Endothelial cell of hepatic sinusoid (primary cell): Measurements from ENCODE around the gene COL18A1.
"Not testable (repeated sequence)": the region's sequence is repeated elsewhere in the genome, so short reads cannot be mapped to it uniquely, and the experiment has no call there.

ENCODE experiments used
- in situ Hi-C: cut with HindIII; loops from 2 replicates; pipeline ENCODE4 v1.10.0; 2017; ENCODE audit warnings: low sequenced_read_pairs

Gene COL18A1

GRCh38 chr21:45529785-45530422 lies 124.9 kb downstream of the COL18A1 start:
- in situ Hi-C loops = no loop called here

GRCh38 chr21:45530423-45531113 lies 125.6 kb downstream of the COL18A1 start:
- in situ Hi-C loops = no loop called here

DNA sequence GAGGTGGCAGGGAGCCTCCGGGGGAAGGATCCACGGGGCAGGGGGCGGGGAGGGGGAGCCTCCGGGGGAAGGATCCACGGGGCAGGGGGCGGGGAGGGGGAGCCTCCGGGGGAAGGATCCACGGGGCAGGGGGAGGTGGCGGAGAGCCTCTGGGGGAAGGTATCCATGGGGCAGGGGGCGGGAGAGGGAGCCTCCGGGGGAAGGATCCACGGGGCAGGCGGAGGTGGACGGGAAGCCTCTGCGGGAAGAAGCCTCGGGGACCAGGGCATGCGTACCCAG lies 126.1 kb downstream of the COL18A1 start:
- in situ Hi-C loops = not testable (repeated sequence)

DNA sequence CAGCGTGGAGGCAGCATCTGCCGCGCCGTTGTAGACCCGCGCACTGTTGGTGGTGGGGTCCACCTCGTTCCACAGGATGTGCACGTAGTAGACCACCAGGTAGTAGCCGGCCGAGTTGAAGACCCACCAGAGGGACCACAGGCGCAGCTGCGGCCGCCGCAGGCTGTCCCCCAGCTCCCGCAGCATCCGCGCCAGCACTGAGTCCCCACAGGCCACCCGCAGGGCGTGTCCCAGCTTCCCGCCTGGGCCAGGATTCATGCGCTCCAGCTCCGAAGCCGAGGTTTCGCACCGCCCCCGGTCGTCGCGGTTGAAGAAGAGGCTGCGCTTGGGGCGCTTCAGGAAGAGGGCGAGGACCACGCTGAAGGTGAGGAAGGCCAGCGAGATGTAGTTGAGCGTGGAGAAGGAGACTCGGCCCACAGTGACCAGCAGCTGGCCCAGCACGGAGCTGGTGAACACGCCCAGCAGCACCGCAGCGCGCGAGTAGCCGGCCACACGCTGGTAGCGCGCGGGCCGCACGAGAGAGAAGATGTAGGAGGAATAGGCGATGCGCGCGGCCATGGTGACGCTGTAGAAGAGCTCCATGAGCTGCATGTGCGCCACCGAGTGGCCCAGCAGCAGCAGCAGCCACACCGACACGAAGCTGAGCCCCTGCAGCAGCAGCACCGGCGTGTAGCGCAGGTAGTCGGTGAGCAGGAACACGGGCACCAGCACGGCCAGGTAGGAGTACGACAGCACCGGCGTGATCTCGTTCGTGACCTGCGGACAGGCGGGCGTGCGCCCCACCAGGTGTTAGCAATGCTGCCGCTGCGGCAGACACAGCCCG lies 126.6 kb downstream of the COL18A1 start:
- in situ Hi-C loops = no loop called here

GRCh38 chr21:45532826-45533360 lies 127.9 kb downstream of the COL18A1 start:
- in situ Hi-C loops = no loop called here

- in situ Hi-C loops = no loop called here
These were observed 128.4 kb downstream of the COL18A1 start for GRCh38 chr21:45533361-45533845.

GRCh38 chr21:45533846-45534635 lies 129.1 kb downstream of the COL18A1 start:
- in situ Hi-C loops = no loop called here

DNA sequence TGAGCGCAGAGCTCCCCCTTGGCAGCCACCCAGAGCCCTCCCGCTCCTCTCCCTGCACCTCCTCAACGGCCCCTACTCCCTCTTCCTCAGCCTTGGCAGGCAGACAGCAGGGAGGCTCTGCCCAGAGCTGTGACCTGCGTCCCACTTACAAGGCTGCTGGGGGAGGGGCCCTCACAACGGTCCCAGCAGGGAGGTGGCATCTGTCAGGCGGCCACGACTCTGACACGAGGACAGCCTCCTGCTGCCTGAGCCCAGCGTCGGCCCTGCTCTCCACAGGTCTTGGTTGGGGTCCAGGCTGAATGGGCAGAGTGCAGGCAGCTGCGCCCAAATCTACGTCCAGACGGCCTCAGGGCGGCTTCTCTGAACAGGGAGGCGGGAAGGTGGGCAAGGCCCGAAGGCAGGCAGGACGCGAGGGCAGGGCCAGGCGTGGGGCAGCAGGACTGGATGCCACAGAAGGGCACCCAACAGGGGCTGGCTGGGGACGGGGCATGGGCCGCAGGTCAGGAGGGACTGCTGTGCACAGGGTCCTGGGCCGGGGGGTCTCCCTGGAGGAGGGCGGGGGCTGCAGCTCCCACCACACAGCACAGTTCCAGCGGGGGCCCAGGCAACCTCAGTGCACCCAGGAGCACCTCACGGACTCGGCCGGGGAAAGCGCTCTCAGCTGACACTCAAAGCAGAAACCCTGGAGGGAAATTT lies 129.8 kb downstream of the COL18A1 start:
- in situ Hi-C loops = no loop called here

DNA sequence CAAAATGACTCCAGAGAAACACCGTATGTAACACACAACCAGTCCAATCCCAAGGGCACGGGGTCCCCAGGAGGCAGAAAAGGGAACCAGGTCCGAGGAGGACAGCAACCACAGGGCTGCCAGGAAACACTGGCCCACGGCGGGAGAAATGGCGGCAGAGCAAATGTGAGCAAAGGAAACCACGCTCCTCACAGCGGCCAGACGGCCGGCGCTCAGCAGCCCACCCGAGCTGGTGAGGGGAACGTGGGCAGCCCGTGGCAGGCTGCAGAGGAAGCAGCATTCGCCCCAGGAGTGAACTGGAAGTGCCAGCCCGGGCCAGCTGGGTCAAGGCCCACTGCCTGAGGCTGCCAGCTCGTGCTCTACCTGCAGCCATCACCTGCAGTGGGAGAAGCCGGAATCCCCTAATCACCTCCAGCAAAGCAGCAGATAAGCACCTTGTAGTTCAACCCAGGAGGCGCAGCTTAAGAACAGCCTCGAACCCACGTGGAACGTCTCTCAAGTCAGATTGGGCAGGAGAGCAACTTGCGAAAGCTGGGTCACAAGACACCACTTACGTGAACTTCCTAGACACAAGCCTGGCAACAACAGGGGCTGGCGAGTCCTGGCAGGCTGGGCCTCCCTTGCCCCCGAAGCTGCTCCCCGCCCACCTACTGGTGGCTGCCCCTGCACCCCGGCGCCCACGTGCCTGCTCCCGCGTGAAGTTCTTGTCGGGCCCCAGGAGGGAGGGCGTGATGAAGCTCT lies 130.5 kb downstream of the COL18A1 start:
- in situ Hi-C loops = no loop called here

DNA sequence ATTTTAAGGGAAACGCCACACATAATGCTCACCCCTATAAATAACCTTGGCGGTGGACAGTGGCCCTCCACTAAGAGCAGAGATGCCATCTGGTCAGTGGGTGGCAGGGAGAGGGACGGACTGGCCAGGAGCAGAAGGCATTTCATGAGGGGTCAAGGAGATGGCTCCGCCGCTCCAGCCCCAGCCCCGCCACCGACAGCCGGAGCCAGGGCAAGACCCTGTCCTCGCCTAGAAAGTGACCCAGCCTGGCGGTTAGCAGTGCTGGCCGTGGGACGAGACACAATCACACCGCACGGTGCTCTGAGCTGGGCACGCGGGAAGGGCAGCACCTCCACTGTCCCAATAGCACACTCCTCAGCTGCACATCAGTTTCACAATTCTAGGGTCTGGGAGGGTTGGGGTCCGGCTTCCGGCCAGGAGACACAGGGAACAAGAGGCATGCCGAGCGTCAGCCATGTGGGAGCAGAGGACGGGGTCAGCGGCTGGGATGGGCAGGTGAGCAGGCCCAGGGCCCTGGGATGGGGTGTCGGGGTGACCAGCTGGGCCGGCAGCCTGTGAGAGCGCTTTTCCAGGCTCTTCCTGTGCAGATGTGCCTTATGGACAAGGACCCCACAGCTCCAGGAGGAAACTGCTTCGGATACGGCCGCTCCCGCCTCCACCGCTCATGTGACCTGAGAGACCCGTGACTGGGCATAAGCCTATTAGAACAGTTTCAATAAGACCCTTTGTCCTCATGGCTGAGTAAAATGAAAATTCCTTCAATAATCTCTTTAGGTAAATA lies 131.5 kb downstream of the COL18A1 start:
- in situ Hi-C loops = no loop called here

DNA sequence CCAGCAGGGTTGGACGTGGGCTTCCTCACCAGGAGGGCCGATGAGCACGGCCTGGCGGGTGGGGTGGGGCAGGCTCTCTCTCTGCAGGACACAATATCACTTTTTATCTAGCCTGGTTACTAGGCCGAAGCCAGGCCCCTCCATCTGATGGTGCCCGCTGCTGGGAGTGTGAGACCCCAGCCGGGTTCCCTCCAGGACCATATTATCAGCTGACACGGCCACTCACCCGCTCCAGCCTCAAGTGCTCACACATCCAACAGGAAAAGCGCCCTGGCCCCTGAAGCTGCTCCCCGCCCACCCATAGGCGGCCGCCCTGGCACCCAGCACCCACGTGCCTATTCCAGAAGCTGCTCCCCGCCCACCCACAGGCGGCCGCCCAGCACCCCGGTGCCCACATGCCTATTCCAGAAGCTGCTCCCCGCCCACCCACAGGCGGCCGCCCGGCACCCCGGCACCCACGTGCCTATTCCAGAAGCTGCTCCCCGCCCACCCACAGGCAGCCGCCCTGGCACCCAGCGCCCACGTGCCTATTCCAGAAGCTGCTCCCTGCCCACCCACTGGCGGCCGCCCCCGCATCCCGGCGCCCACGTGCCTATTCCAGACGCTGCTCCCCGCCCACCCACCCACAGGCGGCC lies 132.3 kb downstream of the COL18A1 start:
- in situ Hi-C loops = no loop called here

GRCh38 chr21:45537746-45538291 lies 132.9 kb downstream of the COL18A1 start:
- in situ Hi-C loops = no loop called here

DNA sequence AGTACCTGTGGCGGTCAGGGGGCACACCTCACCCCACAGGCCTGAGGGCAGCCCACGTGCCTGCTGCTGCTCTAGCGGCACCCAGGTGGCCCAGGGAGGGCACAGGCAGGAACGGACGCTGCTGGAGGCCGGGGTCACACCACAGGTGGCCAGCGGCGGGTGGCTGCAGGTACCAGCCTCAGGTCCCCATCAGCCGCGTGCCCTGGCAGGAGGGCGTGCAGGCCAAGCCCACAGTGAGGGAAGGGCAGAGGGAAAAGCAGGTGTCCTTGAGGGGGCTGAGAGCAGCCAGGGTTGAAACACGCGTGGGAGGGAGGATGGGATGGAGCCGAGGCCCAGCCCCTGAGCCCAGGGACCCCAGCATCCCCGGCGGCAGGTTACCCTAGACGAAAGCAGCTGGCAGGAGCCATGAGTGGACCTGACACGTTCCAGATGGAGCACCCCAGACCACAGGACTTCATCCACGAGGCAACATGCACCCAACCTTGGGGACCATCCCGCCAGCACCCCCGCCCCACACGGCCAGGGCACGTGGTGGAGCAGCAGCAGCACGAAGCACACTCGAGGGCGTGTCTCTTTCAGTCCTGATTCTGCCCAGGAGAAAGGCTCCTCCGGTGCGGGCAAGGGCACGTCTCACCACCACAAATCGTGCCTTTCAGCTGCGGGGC lies 133.5 kb downstream of the COL18A1 start:
- in situ Hi-C loops = no loop called here

DNA sequence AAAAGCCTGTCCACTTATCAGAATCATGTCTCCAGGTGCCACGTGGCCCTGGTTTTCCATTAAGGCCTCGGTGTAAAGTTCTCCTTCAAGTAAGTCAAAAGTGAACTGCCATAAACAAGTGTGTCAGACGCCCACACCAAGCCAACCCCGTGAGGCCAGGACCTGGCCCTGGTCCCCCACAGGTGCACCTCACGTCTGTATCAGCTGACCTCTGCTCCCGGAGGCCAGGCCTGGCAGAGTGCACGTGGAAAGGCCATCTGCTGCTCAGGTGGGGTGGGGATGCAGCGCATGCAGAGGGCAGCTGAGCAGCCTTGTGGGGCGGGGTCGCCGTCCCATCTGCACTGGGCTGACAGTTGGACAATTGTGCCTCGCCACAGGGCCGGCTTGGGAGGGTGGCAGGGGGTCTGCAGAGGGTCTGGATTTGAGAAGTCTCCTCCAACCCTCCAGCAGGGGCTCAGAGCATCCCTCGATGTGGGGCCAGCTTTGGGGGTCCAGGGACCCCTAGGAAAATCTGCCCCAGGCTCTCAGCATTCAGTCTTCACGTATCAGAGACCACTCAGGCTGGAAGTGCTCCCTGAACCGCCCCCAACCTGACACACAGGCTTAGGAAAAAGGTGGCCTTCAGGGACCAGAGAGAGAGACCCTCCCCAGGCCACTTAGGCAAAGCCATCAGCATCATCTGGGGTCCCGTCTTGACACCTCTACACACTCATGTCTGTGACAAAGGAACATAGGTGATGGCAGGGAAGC lies 134.3 kb downstream of the COL18A1 start:
- in situ Hi-C loops = no loop called here

GRCh38 chr21:45539796-45540600 lies 135.0 kb downstream of the COL18A1 start:
- in situ Hi-C loops = no loop called here

DNA sequence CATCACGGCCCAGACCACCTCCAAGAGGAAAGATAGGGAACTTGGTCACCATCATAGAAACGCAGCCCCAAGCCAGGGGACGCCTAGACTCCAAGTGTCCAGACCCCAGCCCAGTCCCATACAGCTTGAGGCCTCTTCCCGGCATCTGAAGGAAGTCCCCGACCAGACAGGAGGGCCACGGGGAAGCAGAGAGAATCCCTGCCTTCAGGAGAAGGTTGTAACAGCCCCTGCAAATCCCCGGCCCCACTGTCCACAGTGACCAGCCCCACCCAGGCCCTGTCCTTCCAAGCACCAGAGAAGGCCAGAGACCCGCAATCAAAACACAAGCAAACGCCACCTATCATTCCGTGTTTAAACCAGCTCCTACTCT lies 135.6 kb downstream of the COL18A1 start:
- in situ Hi-C loops = no loop called here
